SU-DHL-6 (cell line): ENCODE data around the gene FBXW7.

ENCODE experiments used
- H2AFZ ChIP-seq: fragments of 200-600 bp; sonication (generic); 2 replicates; pipeline ENCODE4 v1.6.1; 2014; ENCODE audit warnings: low read depth, mild to moderate bottlenecking, moderate library complexity, mixed read lengths, antibody characterized with exemption, low read length; ENCODE audit not compliant: severe bottlenecking
- H3F3A ChIP-seq: fragments of 200-600 bp; shearing (Covaris generic); 2 replicates; pipeline ENCODE4 v1.6.0; 2016; ENCODE audit warnings: antibody characterized with exemption, mild to moderate bottlenecking; ENCODE audit not compliant: insufficient read depth
- H3K27ac ChIP-seq: fragments of 200-600 bp; sonication (generic); 2 replicates; pipeline ENCODE4 v1.5.1; 2016; ENCODE audit warnings: low read depth, mild to moderate bottlenecking, low read length, moderate library complexity, mixed read lengths
- H3K27me3 ChIP-seq: fragments of 200-600 bp; sonication (generic), shearing (Covaris generic); 2 replicates; pipeline ENCODE4 v1.6.0; 2014; ENCODE audit warnings: mild to moderate bottlenecking, low read length
- H3K36me3 ChIP-seq: fragments of 200-600 bp; sonication (generic); 2 replicates; pipeline ENCODE4 v1.6.1; 2014; ENCODE audit warnings: mild to moderate bottlenecking, low read length, mixed read lengths
- H3K4me2 ChIP-seq: fragments of 300-600, 200-600 bp; shearing (Covaris generic), sonication (generic); 2 replicates; pipeline ENCODE4 v1.6.0; 2014; ENCODE audit warnings: low read length, low read depth, mild to moderate bottlenecking; ENCODE audit not compliant: poor library complexity, severe bottlenecking
- H3K4me3 ChIP-seq: fragments of 200-600 bp; sonication (generic); 2 replicates; pipeline ENCODE4 v1.5.1; 2014; ENCODE audit warnings: antibody characterized with exemption, low read length, mild to moderate bottlenecking, mixed read lengths; ENCODE audit not compliant: insufficient read depth, poor library complexity, severe bottlenecking
- H3K79me2 ChIP-seq: fragments of 200-600 bp; sonication (generic); 2 replicates; pipeline ENCODE4 v1.6.1; 2014; ENCODE audit warnings: mild to moderate bottlenecking, low read length, moderate library complexity; ENCODE audit not compliant: insufficient read depth
- H3K9ac ChIP-seq: fragments of 200-600 bp; sonication (generic); 2 replicates; pipeline ENCODE4 v1.7.0; 2014; ENCODE audit warnings: mild to moderate bottlenecking, low read length
- H3K9me2 ChIP-seq: fragments of 200-600 bp; sonication (generic); replicated peaks from 2 replicates; pipeline ENCODE4 v1.6.1; 2014; ENCODE audit warnings: low read length; ENCODE audit not compliant: insufficient read depth
- H3K9me3 ChIP-seq: fragments of 200-600 bp; sonication (generic); 2 replicates; pipeline ENCODE4 v1.6.1; 2014; ENCODE audit warnings: low read length, mixed read lengths; ENCODE audit not compliant: insufficient read depth
- H4K20me1 ChIP-seq: fragments of 200-600 bp; sonication (generic); 2 replicates; pipeline ENCODE4 v1.6.1; 2014; ENCODE audit warnings: low read depth, mild to moderate bottlenecking, antibody characterized with exemption, low read length, moderate library complexity, mixed read lengths
- CTCF ChIP-seq: fragments of 200-600 bp; sonication (generic); IDR thresholded peaks from one replicate; pipeline ENCODE4 v1.5.1; 2017; ENCODE audit warnings: antibody characterized with exemption, mild to moderate bottlenecking, low read length, moderate library complexity; ENCODE audit not compliant: insufficient read depth, poor library complexity, severe bottlenecking
- EZH2phosphoT487 ChIP-seq: fragments of 200-600 bp; sonication (generic), shearing (Covaris generic); conservative IDR thresholded peaks from 2 replicates; pipeline ENCODE4 v1.6.1; 2018; ENCODE audit warnings: mild to moderate bottlenecking, antibody characterized with exemption, low read length, moderate library complexity, mixed read lengths

The FBXW7 gene

GRCh38 chr4:152525878-152526277 lies 10.0 kb downstream of the FBXW7 start:
- Histone ChIP-seq H3K9me2 (no peaks in the 10 kb centered on the region), H3F3A (peaks cover 3% of the 10 kb centered on the region; the same call in 1 of the 2 replicates), H3K27ac (no peak overlapping the region), H3K9me3 (no peaks in the 10 kb centered on the region), H3K36me3 (peaks cover 3% of the 10 kb centered on the region; the same call in 1 of the 2 replicates), H3K79me2 (peaks cover 100% of the 10 kb centered on the region), H2AFZ (no peak overlapping the region), H3K9ac (no peak overlapping the region), H4K20me1 (0 out of 2 replicates have a peak, but pooled peaks cover 6% of the 10 kb centered on the region), H3K4me2 (no peak overlapping the region), H3K4me3 (no peak overlapping the region), H3K27me3 (no peaks in the 10 kb centered on the region)
- TF ChIP-seq EZH2phosphoT487 (no peak), CTCF (no peak)

DNA sequence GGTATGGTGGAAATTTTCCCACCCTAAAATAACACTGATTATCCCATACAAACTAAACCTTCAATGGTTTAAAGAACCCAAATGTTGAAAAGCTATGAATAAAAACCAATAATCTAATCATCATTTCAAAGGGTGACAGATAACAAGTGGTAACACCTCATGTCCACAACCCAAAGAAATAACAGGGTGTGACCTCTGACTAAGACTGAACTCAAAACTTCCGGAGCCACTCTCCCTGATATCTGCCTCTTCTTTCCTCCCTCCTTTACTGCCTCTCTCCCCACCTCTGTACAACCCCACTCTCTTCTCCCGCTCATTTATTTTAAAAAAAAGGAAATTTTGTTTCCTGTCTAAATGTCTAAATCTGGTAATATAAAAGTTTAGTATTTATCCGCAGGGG lies 11.5 kb downstream of the FBXW7 start:
- 0 out of 2 replicates have a peak, but pooled peaks cover 6% of the 10 kb centered on the region for H4K20me1 ChIP-seq

GRCh38 chr4:152523731-152524130 lies 12.2 kb downstream of the FBXW7 start:
- no peaks in the 10 kb centered on the region for H3K9me2 ChIP-seq
- no peak overlapping the region for H3K9ac ChIP-seq
- H3K36me3 ChIP-seq = no peaks in the 10 kb centered on the region
- 0 out of 2 replicates have a peak, but pooled peaks cover 6% of the 10 kb centered on the region for H4K20me1 ChIP-seq
- no peak overlapping the region for H3K4me3 ChIP-seq
- no peak overlapping the region for H2AFZ ChIP-seq
- no peak overlapping the region for H3K27ac ChIP-seq
- no peak overlapping the region for H3K4me2 ChIP-seq
- H3F3A ChIP-seq = peaks cover 3% of the 10 kb centered on the region; the same call in 1 of the 2 replicates
- peaks cover 97% of the 10 kb centered on the region for H3K79me2 ChIP-seq
- no peaks in the 10 kb centered on the region for H3K27me3 ChIP-seq
- no peak for TF ChIP-seq EZH2phosphoT487
- no peak for TF ChIP-seq CTCF
- H3K9me3 ChIP-seq = no peaks in the 10 kb centered on the region

More for the DNA sequence above, 11.5 kb downstream of the FBXW7 start:
- Histone ChIP-seq H3F3A (peaks cover 3% of the 10 kb centered on the region; the same call in 1 of the 2 replicates), H3K4me3 (no peak overlapping the region), H2AFZ (no peak overlapping the region), H3K9me3 (no peaks in the 10 kb centered on the region), H3K79me2 (peaks cover 99% of the 10 kb centered on the region), H3K36me3 (peaks cover 2% of the 10 kb centered on the region; the same call in 1 of the 2 replicates), H3K9ac (no peak overlapping the region), H3K27me3 (no peaks in the 10 kb centered on the region), H3K4me2 (peak overlapping the region; percentile 6), H3K9me2 (no peaks in the 10 kb centered on the region), H3K27ac (no peak overlapping the region)
- TF ChIP-seq EZH2phosphoT487 (no peak), CTCF (no peak)
